ENCODE measurements around the gene CCP110. TPM values are rescaled to one million over a fixed set of nuclear protein-coding genes. Genes with fewer than 3 reads are reported as not detected.

The CCP110 gene
- total and polyA plus RNA-seq, 2 of the 13 experiments (the other 11 are each of a cell fraction or from before 2014, with no cell fraction given): 10.0 to 11.1 TPM

- no peak for TF ChIP-seq KAT7 (CRISPR knock-in tag; IDR thresholded peaks at IDR 0.05; ENCODE audit: borderline replicate concordance)
These were observed 76.4 kb downstream of the CCP110 start (continued) for GRCh38 chr16:19599968-19600716.

- Histone ChIP-seq H3K79me2 (ENCODE audit: insufficient read depth, low read length) (no peaks in the 10 kb centered on the region), H3K9ac (ENCODE audit: insufficient read depth, low read depth, low read length) (peak overlapping the region; percentile 3; the same call in 1 of the 2 replicates), H3K4me1 (ENCODE audit: insufficient read depth, low read length) (peaks cover 9% of the 10 kb centered on the region), H3K27me3 (ENCODE audit: control insufficient read depth in 1 of 2, insufficient read depth in 2 of 2, low read length in 2 of 2) (no peaks in the 10 kb centered on the region), H3K27ac (ENCODE audit: extremely low read length, insufficient read depth, low read length) (no peak overlapping the region), H3K4me3 (replicated peaks in 1 of 3; ENCODE audit: insufficient read depth in 1 of 3, low read depth in 2 of 3, low read length in 3 of 3) (no peak overlapping the region), H3K36me3 (replicated peaks in 1 of 2; ENCODE audit: control insufficient read depth in 1 of 2, insufficient read depth in 2 of 2, low read length in 2 of 2) (no peaks in the 10 kb centered on the region), H3K4me2 (ENCODE audit: low read depth, low read length) (peak overlapping the region; percentile 57), H4K20me1 (ENCODE audit: insufficient read depth, low read length) (no peaks in the 10 kb centered on the region), H3K9me3 (ENCODE audit: low read length) (no peaks in the 10 kb centered on the region), H2AFZ (ENCODE audit: low read length) (no peak overlapping the region)
- POLR2A ChIA-PET: interaction anchor here (1.0 kb wide), 1 partner anchor 283 kb away, joined by 6 read pairs; the partner anchor contains the start of gene GPRC5B
- in situ Hi-C loops (cut with HindIII; ENCODE audit: extremely low pct_ligation_motif_present, low pct_unique_long_range_greater_than_20kb) (loop anchor here (5.0 kb wide), 1 partner anchor 286 kb away; no protein-coding TSS in a partner anchor), intact Hi-C loops (cut with micrococcal nuclease; ENCODE audit: unreplicated experiment) (loop anchor here (1.0 to 10.0 kb wide), 3 partner anchors 42 to 703 kb away; no protein-coding TSS in a partner anchor)
- CTCF ChIA-PET (ENCODE audit: low intra/inter-chr PET ratio, low total read pairs): interaction anchor here (0.7 to 5.6 kb wide), 4 partner anchors 18 to 699 kb away, joined by 4 to 234 read pairs (median 5); partner anchors contain the start of gene GPRC5B
- no TSS peak for BruUV-seq (replicated peaks)
- WGBS (ENCODE audit: low lambda C conversion rate): 25% methylated on average over 13 of the region's 13 CpGs
- DNase-seq (ENCODE audit: low spot score): peak; percentile 47
- peak; percentile 91 for FAIRE-seq
- peak; percentile 48 for ATAC-seq
- TF ChIP-seq ZNF432 (CRISPR knock-in tag; IDR thresholded peaks at IDR 0.05; ENCODE audit: borderline replicate concordance) (no peak), HIVEP1 (CRISPR knock-in tag; IDR thresholded peaks at IDR 0.05) (no peak), CENPBD1 (CRISPR knock-in tag; IDR thresholded peaks at IDR 0.05; ENCODE audit: borderline replicate concordance, low read depth) (no peak), MXD4 (CRISPR knock-in tag; IDR thresholded peaks at IDR 0.05) (no peak), ZNF704 (CRISPR knock-in tag; IDR thresholded peaks at IDR 0.05; ENCODE audit: borderline replicate concordance) (no peak), ETS1 (CRISPR knock-in tag; IDR thresholded peaks at IDR 0.05) (no peak), KMT2B (CRISPR knock-in tag; IDR thresholded peaks at IDR 0.05) (no peak), ISX (CRISPR knock-in tag; conservative IDR thresholded peaks at IDR 0.05) (no peak), ZNF781 (CRISPR knock-in tag; IDR thresholded peaks at IDR 0.05; ENCODE audit: borderline replicate concordance, not compliant biosample characterization) (no peak), IRF9 (CRISPR knock-in tag; IDR thresholded peaks at IDR 0.05; ENCODE audit: borderline replicate concordance) (no peak), SMC3 (IDR thresholded peaks at IDR 0.05; ENCODE audit: low read length) (peak; percentile 99), ZNF775 (CRISPR knock-in tag; IDR thresholded peaks at IDR 0.05; ENCODE audit: borderline replicate concordance) (no peak)
These were observed 77.6 kb downstream of the CCP110 start for GRCh38 chr16:19601083-19601976.
